Breast epithelium (tissue), 3 donors: ENCODE data around the gene PHACTR2.

Source experiments
- POLR2A ChIP-seq: fragments of 450-650 bp; IDR thresholded peaks from one replicate; pipeline ENCODE4 v1.6.1; 2016; ENCODE audit warnings: antibody characterized with exemption, mild to moderate bottlenecking, moderate library complexity
- POLR2AphosphoS5 ChIP-seq, 3 donors: sonication (generic); formaldehyde crosslinking; IDR thresholded peaks; one replicate each; pipeline ENCODE4 v1.6.1; 2017; ENCODE audit warnings: antibody characterized with exemption in 3 of 3
- TF ChIP-seq, protein P1 (sequence below), 3 donors: fragments of 450-650 bp; IDR thresholded peaks; one replicate each; pipeline ENCODE4 v1.5.1; 2016 to 2017; ENCODE audit warnings: antibody characterized with exemption in 3 of 3, mild to moderate bottlenecking in 3 of 3, moderate library complexity in 3 of 3

DNA sequence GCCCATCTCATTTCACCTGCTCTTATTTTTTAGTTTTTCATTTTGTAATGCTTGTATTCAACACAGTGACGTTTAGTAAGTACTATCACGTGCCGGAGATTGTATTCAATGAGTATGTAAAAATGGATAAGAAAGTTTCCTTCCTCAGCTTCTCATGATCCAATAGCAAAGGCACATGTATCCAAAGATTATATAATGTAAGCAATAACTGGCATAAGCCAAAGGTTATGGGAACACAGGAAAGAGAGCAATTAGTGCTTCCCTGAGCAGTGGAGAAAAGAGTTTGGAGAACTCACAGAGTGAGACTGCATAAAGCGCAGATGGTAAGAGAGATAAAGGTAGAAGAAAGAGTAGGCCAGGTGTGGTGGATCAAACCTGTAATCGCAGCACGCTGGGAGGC lies 143.6 kb downstream of the PHACTR2 start:
- TF ChIP-seq POLR2A (no peak), POLR2AphosphoS5 (IDR thresholded peaks at IDR 0.05) (no peak)
- TF ChIP-seq, protein P1, sequence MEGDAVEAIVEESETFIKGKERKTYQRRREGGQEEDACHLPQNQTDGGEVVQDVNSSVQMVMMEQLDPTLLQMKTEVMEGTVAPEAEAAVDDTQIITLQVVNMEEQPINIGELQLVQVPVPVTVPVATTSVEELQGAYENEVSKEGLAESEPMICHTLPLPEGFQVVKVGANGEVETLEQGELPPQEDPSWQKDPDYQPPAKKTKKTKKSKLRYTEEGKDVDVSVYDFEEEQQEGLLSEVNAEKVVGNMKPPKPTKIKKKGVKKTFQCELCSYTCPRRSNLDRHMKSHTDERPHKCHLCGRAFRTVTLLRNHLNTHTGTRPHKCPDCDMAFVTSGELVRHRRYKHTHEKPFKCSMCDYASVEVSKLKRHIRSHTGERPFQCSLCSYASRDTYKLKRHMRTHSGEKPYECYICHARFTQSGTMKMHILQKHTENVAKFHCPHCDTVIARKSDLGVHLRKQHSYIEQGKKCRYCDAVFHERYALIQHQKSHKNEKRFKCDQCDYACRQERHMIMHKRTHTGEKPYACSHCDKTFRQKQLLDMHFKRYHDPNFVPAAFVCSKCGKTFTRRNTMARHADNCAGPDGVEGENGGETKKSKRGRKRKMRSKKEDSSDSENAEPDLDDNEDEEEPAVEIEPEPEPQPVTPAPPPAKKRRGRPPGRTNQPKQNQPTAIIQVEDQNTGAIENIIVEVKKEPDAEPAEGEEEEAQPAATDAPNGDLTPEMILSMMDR (IDR thresholded peaks at IDR 0.05), result no peak
